Measurements from ENCODE around the gene CDC42SE2.

The CDC42SE2 gene

DNA sequence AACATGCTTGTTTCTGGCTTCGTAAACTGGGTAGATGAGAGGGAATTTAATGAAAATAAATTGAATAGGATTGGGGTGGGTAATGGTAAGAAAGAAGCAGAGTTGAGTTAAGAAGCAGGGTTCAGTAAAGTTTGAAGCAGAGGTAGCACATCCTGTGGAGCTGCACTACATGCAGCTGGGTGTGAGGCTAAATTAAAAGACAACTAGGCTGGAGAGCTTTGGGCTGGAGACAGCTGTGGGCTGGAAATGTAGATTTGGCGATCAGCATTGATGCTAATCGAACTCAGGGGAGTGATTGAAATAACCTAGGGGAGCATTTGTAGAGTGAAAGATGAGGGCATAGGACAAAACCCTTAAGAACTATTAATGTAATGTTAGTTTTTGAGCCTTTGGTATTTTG, 35.6 kb downstream of the CDC42SE2 start:
- TF ChIP-seq, protein P1, sequence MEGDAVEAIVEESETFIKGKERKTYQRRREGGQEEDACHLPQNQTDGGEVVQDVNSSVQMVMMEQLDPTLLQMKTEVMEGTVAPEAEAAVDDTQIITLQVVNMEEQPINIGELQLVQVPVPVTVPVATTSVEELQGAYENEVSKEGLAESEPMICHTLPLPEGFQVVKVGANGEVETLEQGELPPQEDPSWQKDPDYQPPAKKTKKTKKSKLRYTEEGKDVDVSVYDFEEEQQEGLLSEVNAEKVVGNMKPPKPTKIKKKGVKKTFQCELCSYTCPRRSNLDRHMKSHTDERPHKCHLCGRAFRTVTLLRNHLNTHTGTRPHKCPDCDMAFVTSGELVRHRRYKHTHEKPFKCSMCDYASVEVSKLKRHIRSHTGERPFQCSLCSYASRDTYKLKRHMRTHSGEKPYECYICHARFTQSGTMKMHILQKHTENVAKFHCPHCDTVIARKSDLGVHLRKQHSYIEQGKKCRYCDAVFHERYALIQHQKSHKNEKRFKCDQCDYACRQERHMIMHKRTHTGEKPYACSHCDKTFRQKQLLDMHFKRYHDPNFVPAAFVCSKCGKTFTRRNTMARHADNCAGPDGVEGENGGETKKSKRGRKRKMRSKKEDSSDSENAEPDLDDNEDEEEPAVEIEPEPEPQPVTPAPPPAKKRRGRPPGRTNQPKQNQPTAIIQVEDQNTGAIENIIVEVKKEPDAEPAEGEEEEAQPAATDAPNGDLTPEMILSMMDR (IDR thresholded peaks at IDR 0.05) = no peak

DNA sequence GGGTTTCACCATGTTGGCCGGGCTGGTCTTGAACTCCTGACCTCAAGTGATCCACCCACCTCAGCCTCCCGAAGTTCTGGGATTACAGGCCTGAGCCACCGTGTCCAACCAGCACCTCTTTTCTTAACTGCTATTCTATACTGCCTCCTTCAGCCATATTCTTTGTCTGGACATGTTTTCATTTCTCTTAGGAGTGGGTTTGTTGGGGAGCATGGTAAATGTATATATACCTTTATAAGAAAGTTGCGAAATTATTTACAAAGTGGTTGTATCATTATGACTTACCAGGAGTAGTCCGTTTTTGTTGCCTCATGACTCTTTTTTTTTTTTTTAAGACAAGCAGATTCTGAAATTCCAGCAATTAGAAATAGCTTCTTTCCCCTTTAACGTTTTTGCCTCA, 38.7 kb downstream of the CDC42SE2 start:
- TF ChIP-seq, protein P1 (IDR thresholded peaks at IDR 0.05) = no peak

DNA sequence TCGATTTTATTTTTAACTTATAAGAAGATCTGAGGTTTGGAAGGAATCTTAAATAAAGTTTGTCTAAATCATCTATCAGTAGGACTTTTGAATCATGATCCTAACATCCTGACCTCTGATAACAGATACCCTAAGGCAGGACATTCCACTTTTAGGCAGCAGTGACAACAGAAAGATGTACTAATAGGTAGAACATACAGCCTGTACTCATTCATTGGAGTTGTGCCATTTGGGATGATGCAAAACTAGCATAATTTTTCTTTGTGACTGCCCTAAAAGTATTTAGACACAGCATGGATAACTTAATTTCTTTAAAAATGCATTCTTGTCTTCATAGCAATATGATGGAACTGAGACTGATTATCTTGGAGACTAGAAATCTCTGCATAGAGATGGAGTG, 39.7 kb downstream of the CDC42SE2 start:
- TF ChIP-seq, protein P1 (IDR thresholded peaks at IDR 0.05) = no peak

DNA sequence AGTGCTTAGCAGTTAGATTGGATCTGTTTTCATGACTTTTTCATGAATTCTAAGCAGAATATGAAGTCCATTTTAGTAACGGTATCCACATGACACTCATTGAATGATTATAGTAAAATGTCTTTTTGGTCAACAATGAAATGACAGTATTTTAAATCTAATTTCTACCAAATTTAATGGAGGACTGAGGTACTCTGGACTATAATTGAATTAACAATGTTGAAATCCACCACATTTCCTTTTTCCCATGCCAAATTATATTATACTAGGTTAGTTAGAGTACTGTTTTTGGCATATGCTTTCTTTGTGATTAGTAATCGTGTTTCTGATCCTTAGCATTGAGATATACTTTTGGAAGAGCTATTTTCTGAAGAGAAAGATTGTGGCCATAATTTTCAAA, 40.6 kb downstream of the CDC42SE2 start:
- TF ChIP-seq, protein P1 (IDR thresholded peaks at IDR 0.05) = no peak

DNA sequence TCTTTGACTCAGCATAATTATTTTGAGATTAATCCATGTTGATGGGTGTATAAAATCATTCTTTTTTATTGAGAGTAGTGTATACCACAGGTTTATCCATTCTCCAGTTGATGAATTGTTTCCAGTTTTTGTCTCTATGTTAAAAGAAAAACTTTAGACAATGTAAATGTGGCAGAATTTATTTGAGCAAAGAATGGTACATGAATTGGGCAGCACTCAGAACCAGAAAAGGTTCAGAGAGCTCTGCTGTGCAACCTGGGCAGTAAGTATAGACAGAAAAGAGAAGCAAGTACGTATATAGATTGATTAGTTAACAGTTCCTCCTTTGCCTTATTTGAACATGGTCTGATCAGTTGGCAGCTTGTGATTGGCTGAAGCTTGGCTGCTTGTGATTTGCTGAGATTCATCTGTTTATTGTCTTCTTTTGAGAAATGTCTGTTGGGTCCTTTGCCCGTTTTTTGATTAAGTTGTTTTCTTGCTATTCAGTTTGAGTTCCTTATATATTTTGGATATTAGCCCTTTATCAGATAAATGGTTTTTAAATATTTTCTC, 41.4 kb downstream of the CDC42SE2 start:
- TF ChIP-seq, protein P1 (IDR thresholded peaks at IDR 0.05) = no peak

DNA sequence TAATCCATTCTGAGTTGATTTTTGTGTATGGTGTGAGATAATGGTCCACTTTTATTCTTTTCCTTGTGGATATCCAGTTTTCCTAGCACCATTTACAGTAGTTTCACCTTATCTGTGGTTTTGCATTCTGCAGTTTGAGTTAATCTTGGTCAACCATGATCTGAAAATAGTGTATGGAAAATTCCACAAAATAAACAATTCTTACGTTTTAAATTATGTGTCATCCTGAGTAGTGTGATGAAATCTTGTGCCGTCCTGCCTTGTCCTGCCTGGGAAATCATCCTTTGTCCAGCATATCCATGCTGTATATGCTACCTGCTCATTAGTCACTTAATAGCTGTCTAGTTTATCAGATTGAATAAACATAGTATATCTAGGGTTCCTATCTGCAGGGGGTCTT, 42.1 kb downstream of the CDC42SE2 start:
- TF ChIP-seq, protein P1 (IDR thresholded peaks at IDR 0.05) = no peak

DNA sequence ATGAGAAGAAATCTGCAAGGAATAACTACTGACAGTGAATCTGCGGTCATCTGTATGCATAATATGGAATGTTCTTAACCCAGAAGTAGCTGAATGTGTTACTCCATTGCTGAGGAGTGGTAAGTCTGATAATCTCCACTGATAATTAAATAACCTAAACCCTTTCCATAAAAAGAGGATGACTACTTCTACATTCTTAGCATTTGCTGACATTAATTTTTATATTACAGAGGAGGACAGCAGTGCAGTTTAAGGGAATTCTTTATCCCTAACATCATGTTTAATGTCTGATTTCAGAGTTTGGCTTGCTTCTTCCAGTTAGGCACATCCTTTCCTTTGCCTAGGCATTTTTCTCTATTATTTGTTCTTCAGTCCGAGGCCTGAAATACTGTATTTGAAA, 52.2 kb downstream of the CDC42SE2 start:
- TF ChIP-seq, protein P1 (IDR thresholded peaks at IDR 0.05) = no peak

DNA sequence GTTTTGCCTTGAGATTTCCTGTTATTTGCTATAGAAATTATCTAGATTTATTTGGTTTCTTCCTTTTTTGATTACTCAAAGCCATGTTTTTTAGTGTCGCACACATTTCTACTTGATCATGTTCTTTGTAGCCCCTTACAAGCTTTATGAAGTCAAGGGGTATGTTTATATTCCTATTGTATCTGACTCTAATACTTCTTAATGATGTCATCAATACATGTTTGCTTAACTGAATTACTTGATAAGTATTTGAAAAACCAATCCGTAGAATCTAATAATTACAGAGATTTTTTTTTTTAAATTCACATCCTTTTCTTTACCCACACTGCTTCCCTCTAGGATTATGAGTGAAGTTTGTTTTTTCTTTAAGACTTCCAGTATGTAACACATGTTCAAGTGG, 53.0 kb downstream of the CDC42SE2 start:
- TF ChIP-seq, protein P1 (IDR thresholded peaks at IDR 0.05) = no peak

Data from LNCAP (cell line).